Sciatic nerve (tissue), 1 donor: Measurements from ENCODE around the gene PIGT. TPM values are rescaled to one million over a fixed set of nuclear protein-coding genes. Genes with fewer than 3 reads are reported as not detected.

Experiments used
- microRNA-seq: library from miRNA; unstranded; fragments of <30 nt; microRNA quantifications from one replicate; pipeline ENCODE4 v1.2.0, GENCODE V29; 2020
- total RNA-seq: library from RNA; stranded (reverse); fragmentation: NEBNext Ultra II Directional; extraction: Animal tissue kit (Norgen Biotek cat#: 25700); gene quantifications from one replicate; pipeline ENCODE4 v1.2.1, GENCODE V29; 2021
- donor health status: DM: no; HTN: no; CAD: no.

The PIGT gene
- total RNA-seq, 1 donor from 2014 or later = 67.4 TPM

Small RNA genes within 50 kb of the gene (microRNA-seq; reads per million reads assigned to microRNA genes)
- gene MIR6812 = not detected

Other genes starting within 250 kb of the PIGT start
- gene PI3, start 241.2 kb upstream of the PIGT start, total RNA-seq = 1.8 TPM
- not detected for gene SEMG1, start 209.1 kb upstream of the PIGT start, total RNA-seq
- not detected for gene SEMG2, start 194.8 kb upstream of the PIGT start, total RNA-seq
- gene SLPI, start 161.6 kb upstream of the PIGT start, total RNA-seq = 95.5 TPM
- not detected for gene RBPJL, start 109.3 kb upstream of the PIGT start, total RNA-seq
- gene MATN4, start 107.8 kb upstream of the PIGT start, total RNA-seq = 0.22 TPM
- 77.7 TPM for gene SDC4, start 67.7 kb upstream of the PIGT start, total RNA-seq
- 24.0 TPM for gene SYS1, start 53.0 kb upstream of the PIGT start, total RNA-seq
- gene TP53TG5, start 37.8 kb upstream of the PIGT start, total RNA-seq = not detected
- 49.0 TPM for gene DBNDD2, start 7.9 kb upstream of the PIGT start, total RNA-seq
- gene WFDC2, start 53.6 kb downstream of the PIGT start, total RNA-seq = 4.1 TPM
- not detected for gene SPINT3, start 99.5 kb downstream of the PIGT start, total RNA-seq
- gene WFDC6, start 123.3 kb downstream of the PIGT start, total RNA-seq = not detected
- gene EPPIN, start 131.3 kb downstream of the PIGT start, total RNA-seq = not detected
- gene WFDC8, start 163.1 kb downstream of the PIGT start, total RNA-seq = not detected
- not detected for gene WFDC10A, start 213.6 kb downstream of the PIGT start, total RNA-seq
- not detected for gene WFDC9, start 215.1 kb downstream of the PIGT start, total RNA-seq